HUES6 (cell line): ENCODE results near the gene UNG.

ENCODE experiments used
- H3K27ac ChIP-seq: 2 replicates; pipeline ENCODE4 v1.7.0; 2013; ENCODE audit warnings: low read depth, mild to moderate bottlenecking, low read length, inconsistent platforms
- H3K27me3 ChIP-seq: 2 replicates; pipeline ENCODE4 v1.6.1; 2013; ENCODE audit warnings: low read length; ENCODE audit not compliant: control insufficient read depth, insufficient read depth
- H3K36me3 ChIP-seq: 2 replicates; pipeline ENCODE4 v1.6.1; 2013; ENCODE audit warnings: low read length; ENCODE audit not compliant: control insufficient read depth, insufficient read depth
- H3K4me1 ChIP-seq: 2 replicates; pipeline ENCODE4 v1.6.1; 2013; ENCODE audit warnings: low read length; ENCODE audit not compliant: control insufficient read depth, insufficient read depth
- H3K4me3 ChIP-seq: 2 replicates; pipeline ENCODE4 v1.5.1; 2013; ENCODE audit warnings: low read depth, low read length
- H3K9ac ChIP-seq: one replicate; pipeline ENCODE4 v1.6.1; 2013; ENCODE audit warnings: mild to moderate bottlenecking, low read length
- H3K9me3 ChIP-seq: 2 replicates; pipeline ENCODE4 v1.6.1; 2013; ENCODE audit warnings: low read depth, low read length; ENCODE audit not compliant: control insufficient read depth, insufficient read depth

The UNG gene

GRCh38 chr12:109092497-109093021 is 4.8 kb upstream of the UNG start:
- H3K9me3 ChIP-seq: no peaks in the 10 kb centered on the region
- H3K4me3 ChIP-seq: peak overlapping the region; percentile 56
- no peak overlapping the region for H3K9ac ChIP-seq
- H3K27me3 ChIP-seq: no peaks in the 10 kb centered on the region; the same call in 1 of the 2 replicates
- peaks cover 34% of the 10 kb centered on the region for H3K36me3 ChIP-seq
- peaks cover 11% of the 10 kb centered on the region for H3K4me1 ChIP-seq
- no peak overlapping the region for H3K27ac ChIP-seq

DNA sequence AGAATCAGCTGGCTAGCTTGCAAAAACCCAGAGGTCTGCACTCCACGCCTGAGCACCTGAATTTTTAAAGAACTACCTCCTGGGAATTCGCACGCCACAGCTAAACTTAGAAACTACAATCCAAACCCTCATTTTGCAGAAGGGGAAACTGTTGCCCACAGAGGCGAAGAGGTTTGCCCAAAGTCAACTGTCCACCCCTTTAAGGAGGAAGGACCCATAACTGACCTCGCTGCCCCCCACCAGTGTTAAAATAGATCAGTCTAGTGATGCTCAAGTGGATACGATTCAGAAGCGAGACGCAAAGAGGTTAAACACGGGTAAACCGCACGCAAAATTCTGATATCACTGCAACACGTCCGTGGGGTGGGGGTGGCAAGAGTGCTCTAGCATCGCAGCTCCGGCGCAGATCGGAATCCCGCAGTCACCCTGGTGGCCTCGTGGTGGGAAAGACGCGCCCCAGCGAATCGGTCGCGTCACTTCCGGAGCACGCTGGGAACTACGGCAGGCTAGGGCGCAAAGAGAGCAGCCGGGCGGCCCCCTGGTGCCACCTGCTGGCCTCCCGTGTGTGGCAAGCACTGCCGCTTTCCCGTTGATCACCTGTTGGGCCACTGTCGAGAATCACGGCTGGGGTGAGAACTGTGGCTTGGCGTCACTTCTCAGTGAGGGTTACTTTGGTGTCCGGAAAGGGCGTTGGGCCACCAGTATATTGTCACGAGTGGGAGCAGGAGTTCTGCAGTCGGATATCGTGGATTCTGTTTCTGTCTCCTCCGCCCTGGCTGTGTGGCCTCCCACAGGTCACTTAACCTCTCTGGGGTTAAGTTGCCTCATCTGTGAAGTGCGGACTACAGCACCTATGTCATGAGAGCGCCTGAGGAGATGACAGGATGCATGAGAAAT is 4.1 kb upstream of the UNG start, which contains the start of gene ALKBH2:
TSS of gene ALKBH2 (minus strand) at position 451 of the 897 bp plus-strand sequence. CDS start 686 bp downstream, outside the sequence.
- Histone ChIP-seq H3K36me3 (peaks cover 27% of the 10 kb centered on the region), H3K9me3 (no peaks in the 10 kb centered on the region), H3K4me3 (peak within 1 kb of the TSS; percentile 56), H3K27ac (no peak within 1 kb of the TSS), H3K9ac (peak within 1 kb of the TSS; percentile 60), H3K4me1 (peaks cover 11% of the 10 kb centered on the region), H3K27me3 (no peaks in the 10 kb centered on the region; the same call in 1 of the 2 replicates)

- H3K27ac ChIP-seq: no peak overlapping the region
- H3K9ac ChIP-seq: peak overlapping the region; percentile 95
- peaks cover 11% of the 10 kb centered on the region for H3K4me1 ChIP-seq
- H3K9me3 ChIP-seq: no peaks in the 10 kb centered on the region
- H3K27me3 ChIP-seq: no peaks in the 10 kb centered on the region; the same call in 1 of the 2 replicates
- H3K4me3 ChIP-seq: peak overlapping the region; percentile 76
- peaks cover 36% of the 10 kb centered on the region for H3K36me3 ChIP-seq
Measured at GRCh38 chr12:109097140-109097434, 310 bp upstream of the UNG start.

- Histone ChIP-seq H3K27me3 (no peaks in the 10 kb centered on the region), H3K4me3 (peak overlapping the region; percentile 76), H3K9ac (peak overlapping the region; percentile 88), H3K9me3 (no peaks in the 10 kb centered on the region), H3K36me3 (peaks cover 46% of the 10 kb centered on the region), H3K4me1 (peaks cover under 1% of the 10 kb centered on the region), H3K27ac (peak overlapping the region; percentile 63; the same call in 1 of the 2 replicates)
Measured at GRCh38 chr12:109098183-109098604, 797 bp downstream of the UNG start.

DNA sequence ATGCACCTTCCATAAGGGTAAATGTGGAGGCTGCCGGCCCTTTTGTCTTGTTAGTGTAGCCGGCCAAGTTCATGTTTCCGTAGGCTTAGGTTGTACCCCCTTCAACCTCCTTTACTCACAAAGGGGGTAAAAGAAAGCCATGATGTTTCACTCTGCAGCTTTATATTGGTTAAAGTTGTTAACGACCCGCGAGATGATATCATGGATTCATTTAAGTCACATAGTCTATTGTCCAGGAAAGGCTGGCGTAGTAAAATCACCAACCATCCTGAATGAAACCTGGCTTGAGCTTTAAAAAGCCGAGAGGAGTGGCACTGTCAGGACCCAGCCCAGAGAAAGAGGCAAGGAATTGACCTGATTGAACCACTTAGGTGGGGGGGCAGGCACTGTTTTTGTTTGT is 1.3 kb downstream of the UNG start:
- Histone ChIP-seq H3K27ac (peak overlapping the region; percentile 63; the same call in 1 of the 2 replicates), H3K4me3 (peak overlapping the region; percentile 76), H3K27me3 (no peaks in the 10 kb centered on the region), H3K4me1 (no peaks in the 10 kb centered on the region), H3K9ac (peak overlapping the region; percentile 88), H3K36me3 (peaks cover 50% of the 10 kb centered on the region), H3K9me3 (no peaks in the 10 kb centered on the region)

- Histone ChIP-seq H3K4me1 (no peaks in the 10 kb centered on the region), H3K36me3 (peaks cover 59% of the 10 kb centered on the region), H3K4me3 (peak overlapping the region; percentile 76), H3K9me3 (no peaks in the 10 kb centered on the region), H3K9ac (no peak overlapping the region), H3K27ac (no peak overlapping the region), H3K27me3 (no peaks in the 10 kb centered on the region)
Measured at GRCh38 chr12:109099431-109100020, 2.1 kb downstream of the UNG start.

GRCh38 chr12:109100741-109101140 is 3.3 kb downstream of the UNG start:
- Histone ChIP-seq H3K4me1 (no peaks in the 10 kb centered on the region), H3K9ac (no peak overlapping the region), H3K36me3 (peaks cover 71% of the 10 kb centered on the region), H3K27ac (no peak overlapping the region), H3K27me3 (no peaks in the 10 kb centered on the region), H3K9me3 (no peaks in the 10 kb centered on the region), H3K4me3 (no peak overlapping the region)

DNA sequence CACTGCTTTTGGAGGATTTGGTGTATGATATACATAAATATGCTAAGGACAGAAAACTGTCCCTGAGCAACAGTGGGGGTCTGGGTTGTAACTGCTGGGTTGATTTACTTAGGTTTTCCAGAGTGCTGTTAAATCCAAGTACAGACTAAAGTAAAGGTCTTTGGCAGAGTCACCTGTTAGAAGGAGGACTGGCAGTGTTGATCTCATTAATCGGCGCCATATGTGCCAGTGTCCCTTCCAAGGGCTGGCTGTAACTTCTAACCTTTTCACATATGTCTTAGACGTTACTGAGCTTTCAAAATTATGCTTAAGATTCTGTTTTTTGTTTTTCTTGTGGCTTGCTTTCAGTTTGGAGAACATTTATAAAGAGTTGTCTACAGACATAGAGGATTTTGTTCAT is 5.1 kb downstream of the UNG start:
- Histone ChIP-seq H3K27ac (no peak overlapping the region), H3K4me1 (no peaks in the 10 kb centered on the region), H3K27me3 (no peaks in the 10 kb centered on the region), H3K4me3 (no peak overlapping the region), H3K36me3 (peaks cover 87% of the 10 kb centered on the region), H3K9me3 (no peaks in the 10 kb centered on the region), H3K9ac (no peak overlapping the region)

DNA sequence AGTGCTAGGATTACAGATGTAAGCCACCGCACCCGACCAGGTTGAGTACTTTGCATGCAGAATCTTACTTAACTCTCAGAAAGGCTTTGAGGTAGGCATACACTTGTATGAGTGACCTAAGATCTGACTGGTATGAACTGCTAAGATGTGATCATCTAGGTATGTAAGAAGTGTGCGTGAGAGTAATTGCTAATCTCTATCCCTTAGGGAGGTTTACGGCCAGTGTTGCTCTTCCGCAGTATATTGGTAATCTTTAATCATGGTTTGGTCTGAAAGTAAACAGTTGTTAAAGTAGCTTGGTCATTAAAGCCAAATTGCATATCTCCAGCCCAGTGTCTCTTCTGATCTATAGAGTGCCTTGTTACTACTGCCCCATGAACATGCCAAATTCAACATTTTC is 7.8 kb downstream of the UNG start:
- H3K36me3 ChIP-seq: peaks cover 91% of the 10 kb centered on the region

GRCh38 chr12:109109746-109110350 is 12.5 kb downstream of the UNG start:
- Histone ChIP-seq H3K9ac (no peak overlapping the region), H3K9me3 (no peaks in the 10 kb centered on the region), H3K27ac (no peak overlapping the region), H3K4me1 (peaks cover 4% of the 10 kb centered on the region; the same call in 1 of the 2 replicates), H3K36me3 (peaks cover 50% of the 10 kb centered on the region), H3K27me3 (no peaks in the 10 kb centered on the region), H3K4me3 (no peak overlapping the region)

More for the DNA sequence above, 7.8 kb downstream of the UNG start:
- Histone ChIP-seq H3K4me1 (no peaks in the 10 kb centered on the region), H3K9ac (no peak overlapping the region), H3K27ac (no peak overlapping the region), H3K9me3 (no peaks in the 10 kb centered on the region), H3K4me3 (no peak overlapping the region), H3K27me3 (no peaks in the 10 kb centered on the region)
